SH-SY5Y (cell line): ENCODE results near the gene UTP14A.

ENCODE experiments used
- GATA2 ChIP-seq: IDR thresholded peaks from 2 replicates; pipeline ENCODE4 v1.6.1; 2011; ENCODE audit warnings: mild to moderate bottlenecking, low read depth, low read length
- GATA3 ChIP-seq: IDR thresholded peaks from 2 replicates; pipeline ENCODE4 v1.6.1; 2011; ENCODE audit warnings: low read depth, mild to moderate bottlenecking, low read length, moderate library complexity

DNA sequence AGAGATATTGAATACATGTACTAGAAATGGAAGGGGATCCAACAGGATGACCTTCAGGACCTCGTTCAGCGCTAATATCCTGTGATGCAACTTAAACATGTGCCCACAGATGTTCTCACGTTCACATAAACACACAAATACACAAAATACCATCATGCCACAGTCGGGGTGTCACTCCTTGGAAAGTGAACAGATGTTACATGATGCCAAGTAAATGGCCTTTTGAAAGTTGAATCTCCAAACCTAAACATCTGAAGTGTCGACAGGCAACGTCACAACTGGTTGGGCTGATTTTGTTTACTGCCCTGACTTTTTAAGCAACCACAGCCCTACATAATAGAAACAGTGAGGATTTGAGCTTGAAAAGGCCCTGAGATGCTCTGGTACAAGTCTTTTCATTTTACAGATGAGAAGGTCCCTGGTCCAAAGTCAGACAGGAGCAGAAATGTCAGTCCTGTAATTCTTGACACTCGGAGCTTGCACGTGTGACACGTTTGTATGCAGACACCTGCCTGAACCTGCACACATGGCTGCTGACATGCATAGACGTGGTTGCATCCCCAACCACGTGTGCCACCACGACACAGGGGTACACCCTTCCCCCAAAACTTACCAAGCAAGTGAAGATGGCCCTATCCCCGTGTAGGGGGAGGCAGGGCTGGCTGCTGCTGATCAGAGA lies 53.0 kb downstream of the UTP14A start:
- TF ChIP-seq GATA2, result no peak
- TF ChIP-seq GATA3, result no peak
